Measurements from ENCODE around the gene S100PBP. TPM values are rescaled to one million over a fixed set of nuclear protein-coding genes. Genes with fewer than 3 reads are reported as not detected.

S100PBP gene
- total and polyA plus RNA-seq, 9 of the 15 experiments (the other 6 are each of a cell fraction or from before 2014, with no cell fraction given), result 22.9 to 60.2 (median 32.9) TPM

DNA sequence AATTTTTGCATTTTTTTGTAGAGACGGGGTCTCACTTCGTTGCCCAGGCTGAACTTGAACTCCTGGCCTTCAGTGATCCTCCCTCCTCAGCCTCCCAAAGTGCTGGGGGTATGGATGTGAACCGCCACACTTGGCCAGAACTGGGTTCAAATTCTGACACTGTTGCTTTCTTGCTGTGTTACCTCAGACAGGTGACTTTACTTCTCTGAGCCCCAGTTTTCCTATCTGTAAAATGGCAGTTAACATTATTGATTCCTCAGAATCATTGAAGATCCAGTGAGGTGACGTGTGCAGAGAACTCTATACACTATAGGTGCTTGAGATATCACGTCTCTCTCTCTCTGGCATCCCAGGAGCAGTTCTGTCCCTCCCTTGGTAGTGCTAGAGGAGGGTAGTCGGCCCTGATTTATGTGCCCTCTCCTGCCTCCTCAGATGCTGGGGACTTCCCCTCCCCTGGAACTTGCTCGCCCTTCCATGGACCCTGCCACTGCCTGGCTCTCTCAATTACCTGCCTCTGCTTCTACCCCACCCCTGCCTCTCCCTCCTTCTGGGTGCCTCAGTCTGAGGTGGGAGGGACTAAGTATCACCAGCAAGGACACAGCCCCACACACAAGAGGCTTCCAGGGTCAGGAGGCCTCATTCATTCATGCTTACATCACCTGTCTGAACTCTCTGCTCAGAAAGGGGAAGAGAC is 66.0 kb downstream of the S100PBP start (continued):
- no peak for TF ChIP-seq TCF3 (CRISPR knock-in tag; IDR thresholded peaks at IDR 0.05)

DNA sequence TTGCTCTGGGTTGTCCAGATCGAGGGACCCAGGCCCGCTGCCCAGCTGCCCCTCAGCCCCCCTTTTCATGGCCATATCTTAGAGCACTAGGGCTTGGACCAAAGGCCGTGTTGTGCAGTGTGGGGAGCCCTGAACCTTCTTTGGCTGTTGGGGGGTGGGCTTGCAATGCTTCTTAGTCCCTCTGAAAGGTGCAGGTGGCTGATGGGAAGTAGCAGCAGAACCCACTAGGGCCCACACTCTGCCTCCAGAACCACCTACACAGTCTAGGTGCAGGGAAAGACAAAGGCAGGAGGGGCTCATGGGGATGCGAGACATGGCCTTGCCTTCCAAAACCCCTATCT is 66.5 kb downstream of the S100PBP start:
- Histone ChIP-seq H3K9me3 (replicated peaks; ENCODE audit: control insufficient read depth, insufficient read depth, low read depth, low read length) (no peaks in the 10 kb centered on the region), H3K36me3 (ENCODE audit: control insufficient read depth, insufficient read depth, low read length) (no peaks in the 10 kb centered on the region), H3K4me3 (no peak overlapping the region), H3K4me1 (replicated peaks in 1 of 2; ENCODE audit: control insufficient read depth in 2 of 2, insufficient read depth in 2 of 2, low read length in 2 of 2) (peaks cover 0 to 25% of the 10 kb centered on the region in 2 experiments; a peak in 3 of 5 replicates), H3K27me3 (ENCODE audit: control insufficient read depth in 2 of 2, insufficient read depth in 2 of 2, low read length in 2 of 2) (peaks cover 7 to 50% of the 10 kb centered on the region in 2 experiments; a peak in 4 of 5 replicates), H3K27ac (ENCODE audit: extremely low read depth, low read depth, low read length) (no peak overlapping the region), H3K79me2 (ENCODE audit: control insufficient read depth, insufficient read depth, low read length) (no peaks in the 10 kb centered on the region), H3K4me2 (ENCODE audit: insufficient read depth, low read length) (no peak overlapping the region), H4K20me1 (replicated peaks; ENCODE audit: control insufficient read depth, insufficient read depth, low read length) (peaks cover 32% of the 10 kb centered on the region), H3K9ac (ENCODE audit: insufficient read depth in 1 of 2, low read depth in 2 of 2, low read length in 2 of 2) (no peak overlapping the region), H3K9me1 (ENCODE audit: control insufficient read depth, insufficient read depth, low read length) (no peaks in the 10 kb centered on the region), H2AFZ (ENCODE audit: low read depth, low read length) (no peak overlapping the region)
- in situ Hi-C loops (cut with MboI) (loop anchor here (25.0 kb wide), 1 partner anchor 728 kb away; no protein-coding TSS in a partner anchor), intact Hi-C loops (cut with micrococcal nuclease) (no loop called here)
- WGBS (ENCODE audit: insufficient coverage, low coverage, missing lambda C conversion rate), result 1% methylated on average over 4 of the region's 4 CpGs
- ATAC-seq (no peak), FAIRE-seq (no peak), DNase-seq (ENCODE audit: extremely low read depth in 1 of 4, low spot score in 3 of 4) (no peak)
- ChIA-PET POLR2A (no interaction called here), CTCF (ENCODE audit: low intra/inter-chr PET ratio) (interaction anchor here (0.6 kb wide), 1 partner anchor 741 kb away, joined by 3 read pairs; no protein-coding TSS in a partner anchor)
- no peak for TF ChIP-seq MAFG (tag; conservative IDR thresholded peaks at IDR 0.05)
- TF ChIP-seq CBX8 (IDR thresholded peaks at IDR 0.05; ENCODE audit: borderline replicate concordance, extremely low read depth, low read depth, low read length, poor library complexity, severe bottlenecking), result no peak
- TF ChIP-seq, protein P1, sequence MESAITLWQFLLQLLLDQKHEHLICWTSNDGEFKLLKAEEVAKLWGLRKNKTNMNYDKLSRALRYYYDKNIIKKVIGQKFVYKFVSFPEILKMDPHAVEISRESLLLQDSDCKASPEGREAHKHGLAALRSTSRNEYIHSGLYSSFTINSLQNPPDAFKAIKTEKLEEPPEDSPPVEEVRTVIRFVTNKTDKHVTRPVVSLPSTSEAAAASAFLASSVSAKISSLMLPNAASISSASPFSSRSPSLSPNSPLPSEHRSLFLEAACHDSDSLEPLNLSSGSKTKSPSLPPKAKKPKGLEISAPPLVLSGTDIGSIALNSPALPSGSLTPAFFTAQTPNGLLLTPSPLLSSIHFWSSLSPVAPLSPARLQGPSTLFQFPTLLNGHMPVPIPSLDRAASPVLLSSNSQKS (CRISPR knock-in tag; IDR thresholded peaks at IDR 0.05), result no peak
- no peak for TF ChIP-seq NRF1 (conservative IDR thresholded peaks at IDR 0.05 in 1 of 2, IDR thresholded peaks at IDR 0.05 in 1 of 2)
- no peak for TF ChIP-seq CREM (IDR thresholded peaks at IDR 0.05; ENCODE audit: low read depth)
- TF ChIP-seq SRF (CRISPR knock-in tag; IDR thresholded peaks at IDR 0.05), result no peak
- TF ChIP-seq ZNF644 (tag; IDR thresholded peaks at IDR 0.05; ENCODE audit: low read depth), result no peak
- TF ChIP-seq HDAC8 (tag; IDR thresholded peaks at IDR 0.05), result no peak
- no peak for TF ChIP-seq YY1 (IDR thresholded peaks at IDR 0.05; ENCODE audit: borderline replicate concordance in 1 of 3, control insufficient read depth in 1 of 3, extremely low read depth in 1 of 3, insufficient read depth in 3 of 3, insufficient read length in 1 of 3, insufficient replicate concordance in 2 of 3, low read depth in 1 of 3, low read length in 2 of 3)
- no TSS peak for BruUV-seq (replicated peaks)

Measured in K562 (cell line).